Adrenal gland (tissue), 12 donors: Measurements from ENCODE around the gene IPCEF1. TPM values are rescaled to one million over a fixed set of nuclear protein-coding genes. Genes with fewer than 3 reads are reported as not detected.

Experiments
- DNase-seq, 7 donors: peaks; one replicate each; pipeline ENCODE4 v3.0.0-alpha.2; 2019 to 2020
- H3K27ac ChIP-seq, 5 donors: fragments of 200-600 bp; sonication (generic) in 4 of 5; 1 replicate in 3 of 5; 2 replicates in 2 of 5; pipeline versions ENCODE4 v1.5.1 to v1.8.0; 2016 to 2020; ENCODE audit warnings: mild to moderate bottlenecking in 1 of 5
- H3K27me3 ChIP-seq: fragments of 200-600 bp; 2 replicates; pipeline ENCODE4 v1.8.0; 2021
- H3K36me3 ChIP-seq, 2 donors: fragments of 200-600 bp; replicated peaks in 1 of 2; 1 replicate in 1 of 2; 2 replicates in 1 of 2; pipeline versions ENCODE4 v1.5.1 to v1.8.0; 2018 to 2022
- H3K4me1 ChIP-seq, 2 donors: fragments of 200-600 bp; replicated peaks in 1 of 2; 1 replicate in 1 of 2; 2 replicates in 1 of 2; pipeline versions ENCODE4 v1.5.1 to v1.8.0; 2018 to 2021
- H3K4me3 ChIP-seq, 4 donors: fragments of 200-600 bp; sonication (generic) in 3 of 4; one replicate each; pipeline ENCODE4 v1.5.1; 2016 to 2018
- H3K9me3 ChIP-seq, 3 donors: fragments of 200-600 bp; sonication (generic) in 1 of 3; replicated peaks in 1 of 3; 1 replicate in 2 of 3; 2 replicates in 1 of 3; pipeline versions ENCODE4 v1.5.1 to v1.8.0; 2016 to 2021
- POLR2A ChIP-seq, 2 donors: fragments of 450-650 bp; IDR thresholded peaks; one replicate each; pipeline ENCODE4 v1.6.1; 2017; ENCODE audit warnings: antibody characterized with exemption in 2 of 2, mild to moderate bottlenecking in 2 of 2, moderate library complexity in 1 of 2
- WGBS, 4 donors: extraction: QIAGEN DNeasy Blood & Tissue Kit in 2 of 4; methylation state at CpG; one replicate each; pipeline versions ENCODE4 v1.1.5 to v1.1.7; 2013 to 2017; 5-methylcytosine and 5-hydroxymethylcytosine counted together
- intact Hi-C, 2 donors: fragments of 100-400 bp; cut with DNase I; formaldehyde crosslinking; loops; one replicate each; pipeline versions ENCODE4 v1.14.1 to v1.15.0; 2022 to 2023
- polyA plus RNA-seq, 3 donors: library from polyadenylated mRNA; stranded (reverse); fragments of 200-250 nt in 2 of 3; fragments of 350-450 nt in 1 of 3; fragmentation: Illumina TruSeq in 1 of 3; extraction: RNeasy Lipid Tissue Mini Kit (QIAGEN cat#74804) in 1 of 3; gene quantifications; one replicate each; pipeline ENCODE4 v1.2.3, GENCODE V29; 2013 to 2014
- total RNA-seq, 9 donors: library from RNA; depleted of rRNA in 4 of 9; stranded (reverse); fragments of >200 nt in 4 of 9; fragments of 120-200 nt in 1 of 9; fragmentation: NEBNext Ultra II Directional in 1 of 9; extraction: Animal tissue kit (Norgen Biotek cat#: 25700) in 1 of 9; gene quantifications; one replicate each; pipeline versions ENCODE4 v1.1.0 to v1.2.4, GENCODE V29; 2013 to 2023
- TF ChIP-seq, protein P1 (sequence below), 6 experiments: fragments of 450-650 bp in 4 of 6; fragments of 200-600 bp in 2 of 6; sonication (generic) in 1 of 6; IDR thresholded peaks; 1 replicate in 5 of 6; 2 replicates in 1 of 6; pipeline versions ENCODE4 v1.5.1 to v1.8.0; 2016 to 2021; ENCODE audit warnings: antibody characterized with exemption in 6 of 6, mild to moderate bottlenecking in 2 of 6, moderate library complexity in 1 of 6
- donor health status: healthy with polysubstance abuse.
- donor health status: Bipolar disorder and iron deficiency.
- donor health status: DM: yes; HTN: yes; CAD: no.
- donor health status: DM: no; HTN: no; CAD: no.
- donor health status: DM: no; HTN: no; CAD: no.
- donor health status: DM: yes; HTN: yes; CAD: no.

IPCEF1 gene
- total and polyA plus RNA-seq, 12 donors, result 0.07 to 1.2 (median 0.72) TPM; not detected in 1

GRCh38 chr6:154274168-154274567 is 82.4 kb downstream of the IPCEF1 start:
- Histone ChIP-seq H3K9me3 (no peaks in the 10 kb centered on the region), H3K4me1 (peaks cover 0 to 3% of the 10 kb centered on the region in 2 donors), H3K27me3 (no peaks in the 10 kb centered on the region), H3K4me3 (no peak overlapping the region), H3K27ac (no peak overlapping the region), H3K36me3 (no peaks in the 10 kb centered on the region)
- intact Hi-C loops, result no loop called here
- TF ChIP-seq POLR2A (IDR thresholded peaks at IDR 0.05), result no peak
- TF ChIP-seq, protein P1, sequence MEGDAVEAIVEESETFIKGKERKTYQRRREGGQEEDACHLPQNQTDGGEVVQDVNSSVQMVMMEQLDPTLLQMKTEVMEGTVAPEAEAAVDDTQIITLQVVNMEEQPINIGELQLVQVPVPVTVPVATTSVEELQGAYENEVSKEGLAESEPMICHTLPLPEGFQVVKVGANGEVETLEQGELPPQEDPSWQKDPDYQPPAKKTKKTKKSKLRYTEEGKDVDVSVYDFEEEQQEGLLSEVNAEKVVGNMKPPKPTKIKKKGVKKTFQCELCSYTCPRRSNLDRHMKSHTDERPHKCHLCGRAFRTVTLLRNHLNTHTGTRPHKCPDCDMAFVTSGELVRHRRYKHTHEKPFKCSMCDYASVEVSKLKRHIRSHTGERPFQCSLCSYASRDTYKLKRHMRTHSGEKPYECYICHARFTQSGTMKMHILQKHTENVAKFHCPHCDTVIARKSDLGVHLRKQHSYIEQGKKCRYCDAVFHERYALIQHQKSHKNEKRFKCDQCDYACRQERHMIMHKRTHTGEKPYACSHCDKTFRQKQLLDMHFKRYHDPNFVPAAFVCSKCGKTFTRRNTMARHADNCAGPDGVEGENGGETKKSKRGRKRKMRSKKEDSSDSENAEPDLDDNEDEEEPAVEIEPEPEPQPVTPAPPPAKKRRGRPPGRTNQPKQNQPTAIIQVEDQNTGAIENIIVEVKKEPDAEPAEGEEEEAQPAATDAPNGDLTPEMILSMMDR (IDR thresholded peaks at IDR 0.05), result no peak
- WGBS, 4 donors, result 69 to 83% (median 78%) methylated on average over 2 of the region's 2 CpGs
- no peak for DNase-seq

- TF ChIP-seq, protein P1 (IDR thresholded peaks at IDR 0.05), result no peak
- no peak for TF ChIP-seq POLR2A (IDR thresholded peaks at IDR 0.05)
- H3K4me1 ChIP-seq, result no peaks in the 10 kb centered on the region
- no peak for DNase-seq
- WGBS, 4 donors, result 75 to 88% (median 83%) methylated on average over 3 of the region's 3 CpGs
- intact Hi-C loops, result no loop called here
- H3K4me3 ChIP-seq, result no peak overlapping the region
- no peak overlapping the region for H3K27ac ChIP-seq
- H3K27me3 ChIP-seq, result no peaks in the 10 kb centered on the region
- H3K9me3 ChIP-seq, result no peaks in the 10 kb centered on the region
- H3K36me3 ChIP-seq, result no peaks in the 10 kb centered on the region
Measured at GRCh38 chr6:154268486-154268885, 88.1 kb downstream of the IPCEF1 start.

GRCh38 chr6:154267508-154268106 is 89.0 kb downstream of the IPCEF1 start:
- intact Hi-C loops, result no loop called here
- H3K9me3 ChIP-seq, result no peaks in the 10 kb centered on the region
- no peaks in the 10 kb centered on the region for H3K36me3 ChIP-seq
- WGBS, 4 donors, result 54 to 78% (median 65%) methylated on average over 2 to 3 of the region's 3 CpGs
- TF ChIP-seq, protein P1 (IDR thresholded peaks at IDR 0.05), result no peak
- no peak for TF ChIP-seq POLR2A (IDR thresholded peaks at IDR 0.05)
- H3K27me3 ChIP-seq, result no peaks in the 10 kb centered on the region
- no peak overlapping the region for H3K4me3 ChIP-seq
- no peak for DNase-seq
- H3K4me1 ChIP-seq, result no peaks in the 10 kb centered on the region
- no peak overlapping the region for H3K27ac ChIP-seq

- Histone ChIP-seq H3K36me3 (no peaks in the 10 kb centered on the region), H3K4me3 (no peak overlapping the region), H3K9me3 (no peaks in the 10 kb centered on the region), H3K27ac (no peak overlapping the region), H3K4me1 (no peaks in the 10 kb centered on the region), H3K27me3 (no peaks in the 10 kb centered on the region)
- TF ChIP-seq POLR2A (IDR thresholded peaks at IDR 0.05), result no peak
- TF ChIP-seq, protein P1 (IDR thresholded peaks at IDR 0.05), result no peak
- no peak for DNase-seq
- intact Hi-C loops, result no loop called here
Measured at GRCh38 chr6:154266560-154267099, 90.0 kb downstream of the IPCEF1 start.
